Measurements from ENCODE around the gene MGLL.

GRCh38 chr3:127732303-127732702 lies 90.0 kb downstream of the MGLL start:
- TF ChIP-seq POLR2AphosphoS5 (IDR thresholded peaks at IDR 0.05) (no peak), CTCF (IDR thresholded peaks at IDR 0.05) (no peak)
